ENCODE results near the gene GRIN2C.

The GRIN2C gene

DNA sequence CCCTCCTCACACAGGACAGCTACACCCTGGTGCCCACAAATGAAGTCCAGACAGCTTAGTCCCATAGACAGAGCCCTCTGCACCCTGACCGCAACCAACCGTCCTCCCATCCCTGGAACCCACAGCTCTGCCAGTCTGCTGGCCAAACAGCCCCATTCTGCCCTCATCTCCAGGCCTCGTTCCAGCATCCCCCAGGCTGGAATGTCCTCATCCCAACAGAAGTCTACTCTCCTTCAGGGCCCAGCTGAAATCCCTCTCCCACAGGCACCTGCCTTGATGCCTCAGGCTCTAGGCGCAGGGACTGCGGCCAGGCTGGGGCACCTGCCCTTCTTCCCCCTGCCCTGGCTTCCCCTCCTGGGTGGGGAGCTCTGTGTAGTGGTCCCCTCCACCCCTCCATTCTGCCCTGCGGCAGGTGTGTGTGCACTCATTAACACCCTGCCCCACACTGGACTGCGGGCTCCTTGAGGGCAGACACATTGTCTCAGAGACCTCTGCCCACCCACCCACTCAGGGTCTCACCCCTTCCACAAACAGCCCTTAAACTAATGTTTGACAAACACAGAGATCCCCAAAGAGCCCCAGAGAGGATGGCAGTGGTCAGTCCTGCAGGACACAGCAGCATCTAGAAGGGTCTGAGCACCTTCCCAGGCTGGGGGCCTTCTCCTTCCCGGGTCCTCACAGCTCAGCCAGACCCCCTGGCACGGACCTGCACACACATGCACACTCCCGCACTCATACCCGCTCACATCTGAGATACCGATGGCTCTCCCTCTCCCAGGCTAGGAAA is 820 bp downstream of the GRIN2C start:
- no peaks in the 10 kb centered on the region for H3K27me3 ChIP-seq (ENCODE audit: insufficient read depth, low read length, poor library complexity, severe bottlenecking)
- no peak overlapping the region for H3K4me3 ChIP-seq (ENCODE audit: low read length, poor library complexity, severe bottlenecking)
- H3K9ac ChIP-seq (ENCODE audit: low read depth, low read length, poor library complexity, severe bottlenecking): no peak overlapping the region
- no peaks in the 10 kb centered on the region for H3K4me1 ChIP-seq (ENCODE audit: insufficient read depth, low read length, poor library complexity, severe bottlenecking)
- H3K79me2 ChIP-seq (ENCODE audit: insufficient read depth, low read length): no peaks in the 10 kb centered on the region
- H3K4me2 ChIP-seq (ENCODE audit: low read depth, low read length, poor library complexity, severe bottlenecking): peak overlapping the region; percentile 4
- H3K9me3 ChIP-seq (ENCODE audit: insufficient read depth, low read depth, low read length): no peaks in the 10 kb centered on the region
- H4K20me1 ChIP-seq (ENCODE audit: insufficient read depth, low read length, poor library complexity, severe bottlenecking): no peaks in the 10 kb centered on the region
- TF ChIP-seq CTCF (conservative IDR thresholded peaks at IDR 0.05; ENCODE audit: low read length): no peak
- TF ChIP-seq EZH2phosphoT487 (IDR thresholded peaks at IDR 0.05; ENCODE audit: borderline replicate concordance): no peak
- no peaks in the 10 kb centered on the region for H3F3A ChIP-seq (ENCODE audit: low read depth)
- no peaks in the 10 kb centered on the region for H3K9me2 ChIP-seq (replicated peaks; ENCODE audit: low read depth, low read length)
- H3K36me3 ChIP-seq (ENCODE audit: insufficient read depth, low read length): no peaks in the 10 kb centered on the region
- no peak overlapping the region for H2AFZ ChIP-seq (ENCODE audit: low read length)

DNA sequence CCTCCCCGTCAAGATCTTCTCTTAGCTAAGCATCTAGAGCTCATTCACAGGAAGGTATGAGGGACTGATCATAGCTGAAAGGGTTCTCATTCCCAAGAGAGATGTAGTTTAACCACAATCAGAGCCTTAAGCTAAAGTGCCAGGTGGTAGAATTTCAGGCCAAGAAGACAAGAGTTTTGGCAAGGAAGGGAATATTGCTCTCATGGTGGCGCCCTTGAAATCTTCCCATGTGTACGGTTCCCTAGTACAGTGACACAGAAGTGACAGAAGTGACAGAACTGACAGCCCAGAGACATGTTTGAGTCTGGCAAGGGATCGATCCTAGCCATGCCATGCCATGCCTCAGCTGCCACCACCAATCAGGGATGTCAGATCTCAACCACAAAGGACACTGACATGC is 2.5 kb downstream of the GRIN2C start:
- no peaks in the 10 kb centered on the region for H3K79me2 ChIP-seq (ENCODE audit: insufficient read depth, low read length)
- H3F3A ChIP-seq (ENCODE audit: low read depth): no peaks in the 10 kb centered on the region
- no peak overlapping the region for H3K4me2 ChIP-seq (ENCODE audit: low read depth, low read length, poor library complexity, severe bottlenecking)
- H4K20me1 ChIP-seq (ENCODE audit: insufficient read depth, low read length, poor library complexity, severe bottlenecking): no peaks in the 10 kb centered on the region
- no peaks in the 10 kb centered on the region for H3K9me3 ChIP-seq (ENCODE audit: insufficient read depth, low read depth, low read length)
- TF ChIP-seq EZH2phosphoT487 (IDR thresholded peaks at IDR 0.05; ENCODE audit: borderline replicate concordance): no peak
- TF ChIP-seq CTCF (conservative IDR thresholded peaks at IDR 0.05; ENCODE audit: low read length): no peak
- H3K9ac ChIP-seq (ENCODE audit: low read depth, low read length, poor library complexity, severe bottlenecking): no peak overlapping the region
- H3K4me1 ChIP-seq (ENCODE audit: insufficient read depth, low read length, poor library complexity, severe bottlenecking): no peaks in the 10 kb centered on the region
- no peak overlapping the region for H3K4me3 ChIP-seq (ENCODE audit: low read length, poor library complexity, severe bottlenecking)
- no peaks in the 10 kb centered on the region for H3K27me3 ChIP-seq (ENCODE audit: insufficient read depth, low read length, poor library complexity, severe bottlenecking)
- H3K36me3 ChIP-seq (ENCODE audit: insufficient read depth, low read length): no peaks in the 10 kb centered on the region
- no peak overlapping the region for H2AFZ ChIP-seq (ENCODE audit: low read length)
- H3K9me2 ChIP-seq (replicated peaks; ENCODE audit: low read depth, low read length): no peaks in the 10 kb centered on the region

GRCh38 chr17:74856112-74856511 is 3.6 kb downstream of the GRIN2C start:
- no peaks in the 10 kb centered on the region for H3F3A ChIP-seq (ENCODE audit: low read depth)
- no peaks in the 10 kb centered on the region for H3K9me3 ChIP-seq (ENCODE audit: insufficient read depth, low read depth, low read length)
- H3K9ac ChIP-seq (ENCODE audit: low read depth, low read length, poor library complexity, severe bottlenecking): no peak overlapping the region
- H3K36me3 ChIP-seq (ENCODE audit: insufficient read depth, low read length): no peaks in the 10 kb centered on the region
- no peak overlapping the region for H3K4me2 ChIP-seq (ENCODE audit: low read depth, low read length, poor library complexity, severe bottlenecking)
- TF ChIP-seq CTCF (conservative IDR thresholded peaks at IDR 0.05; ENCODE audit: low read length): no peak
- TF ChIP-seq EZH2phosphoT487 (IDR thresholded peaks at IDR 0.05; ENCODE audit: borderline replicate concordance): no peak
- H2AFZ ChIP-seq (ENCODE audit: low read length): no peak overlapping the region
- H3K4me1 ChIP-seq (ENCODE audit: insufficient read depth, low read length, poor library complexity, severe bottlenecking): no peaks in the 10 kb centered on the region
- no peaks in the 10 kb centered on the region for H3K79me2 ChIP-seq (ENCODE audit: insufficient read depth, low read length)
- H3K27me3 ChIP-seq (ENCODE audit: insufficient read depth, low read length, poor library complexity, severe bottlenecking): no peaks in the 10 kb centered on the region
- no peaks in the 10 kb centered on the region for H3K9me2 ChIP-seq (replicated peaks; ENCODE audit: low read depth, low read length)
- no peak overlapping the region for H3K4me3 ChIP-seq (ENCODE audit: low read length, poor library complexity, severe bottlenecking)
- no peaks in the 10 kb centered on the region for H4K20me1 ChIP-seq (ENCODE audit: insufficient read depth, low read length, poor library complexity, severe bottlenecking)

Data from Loucy (cell line).